ENCODE data around the gene WDR37.
"Not testable (repeated sequence)": the region's sequence is repeated elsewhere in the genome, so short reads cannot be mapped to it uniquely, and the experiment has no call there.

Gene WDR37

GRCh38 chr10:1033601-1034000, 22.6 kb upstream of the WDR37 start:
- no peak overlapping the region for H3K27ac Mint-ChIP-seq
- H3K4me3 Mint-ChIP-seq: no peak overlapping the region
- peaks cover 18% of the 10 kb centered on the region for H3K4me1 Mint-ChIP-seq
- no peak for DNase-seq (ENCODE audit: low spot score in 2 of 2)
- ATAC-seq: no peak
- peaks cover 19% of the 10 kb centered on the region for H3K36me3 Mint-ChIP-seq
- H3K9me3 Mint-ChIP-seq: no peaks in the 10 kb centered on the region

- peaks cover 18% of the 10 kb centered on the region for H3K4me1 Mint-ChIP-seq
- peaks cover 27% of the 10 kb centered on the region for H3K36me3 Mint-ChIP-seq
- H3K9me3 Mint-ChIP-seq: no peaks in the 10 kb centered on the region
- H3K27ac Mint-ChIP-seq: no peak overlapping the region
- no peak for DNase-seq (ENCODE audit: low spot score in 2 of 2)
- ATAC-seq: no peak
- H3K4me3 Mint-ChIP-seq: no peak overlapping the region
Measured at GRCh38 chr10:1034758-1035157, 21.4 kb upstream of the WDR37 start.

- DNase-seq (ENCODE audit: low spot score in 2 of 2): no peak
- no peaks in the 10 kb centered on the region for H3K9me3 Mint-ChIP-seq
- peaks cover 31% of the 10 kb centered on the region for H3K36me3 Mint-ChIP-seq
- no peak overlapping the region for H3K27ac Mint-ChIP-seq
- H3K4me1 Mint-ChIP-seq: peaks cover 21% of the 10 kb centered on the region
- no peak overlapping the region for H3K4me3 Mint-ChIP-seq
- ATAC-seq: no peak
Measured at GRCh38 chr10:1035201-1035600, 21.0 kb upstream of the WDR37 start.

- no peaks in the 10 kb centered on the region for H3K9me3 Mint-ChIP-seq
- DNase-seq (ENCODE audit: low spot score in 2 of 2): no peak
Measured at GRCh38 chr10:1036341-1036791, 19.8 kb upstream of the WDR37 start.

GRCh38 chr10:1037098-1037497, 19.1 kb upstream of the WDR37 start:
- no peak for DNase-seq (ENCODE audit: low spot score in 2 of 2)
- Mint-ChIP-seq H3K36me3 (peaks cover 50% of the 10 kb centered on the region), H3K27ac (peak overlapping the region; percentile 10), H3K4me3 (no peak overlapping the region), H3K9me3 (no peaks in the 10 kb centered on the region), H3K4me1 (peaks cover 23% of the 10 kb centered on the region)
- ATAC-seq: no peak

More at GRCh38 chr10:1036341-1036791, 19.8 kb upstream of the WDR37 start:
- ATAC-seq: peak; percentile 94
- Mint-ChIP-seq H3K4me3 (no peak overlapping the region), H3K27ac (peak overlapping the region; percentile 10), H3K36me3 (peaks cover 43% of the 10 kb centered on the region), H3K4me1 (peaks cover 23% of the 10 kb centered on the region)

- not testable (repeated sequence) for H3K4me3 Mint-ChIP-seq; H3K27ac Mint-ChIP-seq; DNase-seq (ENCODE audit: low spot score in 2 of 2); ATAC-seq; H3K9me3 Mint-ChIP-seq
- H3K4me1 Mint-ChIP-seq: peaks cover 31% of the 10 kb centered on the region
- peaks cover 67% of the 10 kb centered on the region for H3K36me3 Mint-ChIP-seq
Measured at GRCh38 chr10:1038769-1039168, 17.4 kb upstream of the WDR37 start.

- H3K9me3 Mint-ChIP-seq: no peaks in the 10 kb centered on the region
- H3K4me1 Mint-ChIP-seq: peaks cover 44% of the 10 kb centered on the region
- ATAC-seq: no peak
- DNase-seq (ENCODE audit: low spot score in 2 of 2): no peak
- peaks cover 81% of the 10 kb centered on the region for H3K36me3 Mint-ChIP-seq
- no peak overlapping the region for H3K4me3 Mint-ChIP-seq
- no peak overlapping the region for H3K27ac Mint-ChIP-seq
Measured at GRCh38 chr10:1040133-1040532, 16.1 kb upstream of the WDR37 start.

- no peak for ATAC-seq
- H3K4me3 Mint-ChIP-seq: no peak overlapping the region
- H3K27ac Mint-ChIP-seq: no peak overlapping the region
- peaks cover 85% of the 10 kb centered on the region for H3K36me3 Mint-ChIP-seq
- no peaks in the 10 kb centered on the region for H3K9me3 Mint-ChIP-seq
- no peak for DNase-seq (ENCODE audit: low spot score in 2 of 2)
- peaks cover 41% of the 10 kb centered on the region for H3K4me1 Mint-ChIP-seq
Measured at GRCh38 chr10:1041514-1041913, 14.7 kb upstream of the WDR37 start.

GRCh38 chr10:1043532-1043995, 12.6 kb upstream of the WDR37 start:
- Mint-ChIP-seq H3K27ac (peak overlapping the region; percentile 93), H3K36me3 (peaks cover 86% of the 10 kb centered on the region), H3K9me3 (no peaks in the 10 kb centered on the region), H3K4me3 (peak overlapping the region; percentile 70), H3K4me1 (peaks cover 46% of the 10 kb centered on the region)
- peak; percentile 55 for ATAC-seq
- DNase-seq (ENCODE audit: low spot score in 2 of 2): peak in 1 of 2 donors; percentile 62

- H3K27ac Mint-ChIP-seq: peak overlapping the region; percentile 93
- H3K36me3 Mint-ChIP-seq: peaks cover 90% of the 10 kb centered on the region
- H3K9me3 Mint-ChIP-seq: no peaks in the 10 kb centered on the region
- ATAC-seq: no peak
- peak overlapping the region; percentile 70 for H3K4me3 Mint-ChIP-seq
- no peak for DNase-seq (ENCODE audit: low spot score in 2 of 2)
- H3K4me1 Mint-ChIP-seq: peaks cover 46% of the 10 kb centered on the region
Measured at GRCh38 chr10:1044146-1044545, 12.0 kb upstream of the WDR37 start.

- Mint-ChIP-seq H3K27ac (peak overlapping the region; percentile 93), H3K9me3 (no peaks in the 10 kb centered on the region), H3K36me3 (peaks cover 90% of the 10 kb centered on the region)
Measured at GRCh38 chr10:1044964-1045363, 11.2 kb upstream of the WDR37 start.

GRCh38 chr10:1045415-1045814, 10.8 kb upstream of the WDR37 start:
- Mint-ChIP-seq H3K27ac (peak overlapping the region; percentile 93), H3K4me3 (peak overlapping the region; percentile 70), H3K9me3 (no peaks in the 10 kb centered on the region), H3K4me1 (peaks cover 41% of the 10 kb centered on the region), H3K36me3 (peaks cover 88% of the 10 kb centered on the region)
- no peak for ATAC-seq
- DNase-seq (ENCODE audit: low spot score in 2 of 2): no peak

More at GRCh38 chr10:1044964-1045363, 11.2 kb upstream of the WDR37 start:
- peaks cover 45% of the 10 kb centered on the region for H3K4me1 Mint-ChIP-seq
- DNase-seq (ENCODE audit: low spot score in 2 of 2): no peak
- ATAC-seq: no peak
- peak overlapping the region; percentile 70 for H3K4me3 Mint-ChIP-seq

GRCh38 chr10:1047937-1048336, 8.2 kb upstream of the WDR37 start:
- peaks cover 50% of the 10 kb centered on the region for H3K4me1 Mint-ChIP-seq
- no peak for DNase-seq (ENCODE audit: low spot score in 2 of 2)
- peak overlapping the region; percentile 97 for H3K27ac Mint-ChIP-seq
- H3K36me3 Mint-ChIP-seq: peaks cover 88% of the 10 kb centered on the region
- peak overlapping the region; percentile 93 for H3K4me3 Mint-ChIP-seq
- no peak for ATAC-seq
- H3K9me3 Mint-ChIP-seq: no peaks in the 10 kb centered on the region

GRCh38 chr10:1048349-1048731, 7.8 kb upstream of the WDR37 start:
- Mint-ChIP-seq H3K9me3 (no peaks in the 10 kb centered on the region), H3K4me1 (peaks cover 51% of the 10 kb centered on the region), H3K36me3 (peaks cover 88% of the 10 kb centered on the region), H3K27ac (peak overlapping the region; percentile 97), H3K4me3 (peak overlapping the region; percentile 93)
- no peak for DNase-seq (ENCODE audit: low spot score in 2 of 2)
- ATAC-seq: peak; percentile 49

- Mint-ChIP-seq H3K9me3 (no peaks in the 10 kb centered on the region), H3K4me3 (peak within 1 kb of the TSS; percentile 93), H3K4me1 (peaks cover 51% of the 10 kb centered on the region), H3K36me3 (peaks cover 88% of the 10 kb centered on the region), H3K27ac (peak within 1 kb of the TSS; percentile 97)
- DNase-seq (ENCODE audit: low spot score in 2 of 2): peak; percentile 93 to 98
- peak; percentile 91 for ATAC-seq
Measured at GRCh38 chr10:1048732-1049424, 7.3 kb upstream of the WDR37 start, which contains the start of gene IDI1. IDI1 (minus strand) TSS chr10:1049119; CDS start chr10:1049003, 116 bp downstream.

- Mint-ChIP-seq H3K4me3 (peak overlapping the region; percentile 93), H3K27ac (peak overlapping the region; percentile 97), H3K36me3 (peaks cover 88% of the 10 kb centered on the region), H3K9me3 (no peaks in the 10 kb centered on the region), H3K4me1 (peaks cover 51% of the 10 kb centered on the region)
- DNase-seq (ENCODE audit: low spot score in 2 of 2) (no peak), ATAC-seq (no peak)
Measured at GRCh38 chr10:1049425-1049958, 6.7 kb upstream of the WDR37 start.

Measured in stimulated activated effector memory CD8-positive, alpha-beta T cell treated with anti-CD3 and anti-CD28 coated beads, Interleukin-12 subunit alpha, Interleukin-12 subunit beta, amount 100 ng/mL, for 72 hours (primary cell).